K562 (cell line): ENCODE results near the gene FRMPD1. TPM values are rescaled to one million over a fixed set of nuclear protein-coding genes. Genes with fewer than 3 reads are reported as not detected.

ENCODE experiments used
- ATAC-seq: fragments of 200-7000 bp; cut with Tn5 transposase; 3 replicates; pipeline ENCODE4 v1.9.1; 2020; ENCODE audit warnings: moderate library complexity
- BruUV-seq: library from RNA; stranded (reverse); fragments of 400-500 nt; replicated peaks from 2 replicates; lab custom pipeline; 2021; lab: Mats Ljungman, UMichigan
- CTCF ChIA-PET: fragments of 300-600 bp; formaldehyde crosslinking; extraction: SDS; loops from one replicate; lab custom pipeline; 2021; ENCODE audit warnings: low intra/inter-chr PET ratio; lab: Yijun Ruan, JAX
- POLR2A ChIA-PET: fragments of 300-600, 350-650 bp; sonication (Branson Sonifier 250); formaldehyde crosslinking; extraction: SDS; loops from one replicate; lab custom pipeline; 2021; ENCODE audit warnings: antibody characterized with exemption, inconsistent platforms; lab: Yijun Ruan, JAX
- DNase-seq, 4 experiments: peaks; one replicate each; pipeline versions ENCODE4 v3.0.0 to v3.0.0-alpha.2; 2011 to 2018; ENCODE audit warnings: low spot score in 3 of 4, mixed read lengths in 3 of 4; ENCODE audit errors: extremely low read depth in 1 of 4
- FAIRE-seq: peaks from 2 replicates; lab custom pipeline; 2011; peaks lifted over from hg19 to GRCh38; lab: Jason Lieb, UNC
- H2AFZ ChIP-seq: 2 replicates; pipeline ENCODE4 v1.6.0; 2011; ENCODE audit warnings: low read depth, low read length, control low read depth, inconsistent platforms
- H3K27ac ChIP-seq: fragments of 200-600 bp; 3 replicates; pipeline ENCODE4 v1.8.0; 2011; ENCODE audit warnings: low read depth, mild to moderate bottlenecking, control low read depth, inconsistent platforms, low read length, moderate library complexity, mixed read lengths; ENCODE audit errors: extremely low read depth
- H3K27me3 ChIP-seq, 2 experiments: fragments of 300-600 bp in 1 of 2; 2 replicates in 1 of 2; 3 replicates in 1 of 2; pipeline versions ENCODE4 v1.6.0 to v1.8.0; 2011; ENCODE audit warnings: inconsistent platforms in 2 of 2, low read length in 2 of 2, mild to moderate bottlenecking in 1 of 2, mixed read lengths in 1 of 2, moderate library complexity in 1 of 2; ENCODE audit not compliant: control insufficient read depth in 2 of 2, insufficient read depth in 2 of 2
- H3K36me3 ChIP-seq: fragments of 300-600 bp; 3 replicates; pipeline ENCODE4 v1.8.0; 2011; ENCODE audit warnings: mild to moderate bottlenecking, low read length, inconsistent platforms; ENCODE audit not compliant: control insufficient read depth, insufficient read depth
- H3K4me1 ChIP-seq, 2 experiments: fragments of 200-600 bp in 1 of 2; replicated peaks in 1 of 2; 2 replicates in 1 of 2; 3 replicates in 1 of 2; pipeline versions ENCODE4 v1.5.1 to v1.8.0; 2011; ENCODE audit warnings: inconsistent platforms in 2 of 2, low read length in 2 of 2, mild to moderate bottlenecking in 1 of 2, mixed read lengths in 1 of 2, moderate library complexity in 1 of 2; ENCODE audit not compliant: control insufficient read depth in 2 of 2, insufficient read depth in 2 of 2
- H3K4me2 ChIP-seq: 2 replicates; pipeline ENCODE4 v1.6.1; 2011; ENCODE audit warnings: low read length, control low read depth, inconsistent platforms, mixed read lengths; ENCODE audit not compliant: insufficient read depth
- H3K4me3 ChIP-seq: fragments of 200-600 bp; sonication (generic), shearing (Covaris generic); 2 replicates; pipeline ENCODE4 v1.5.1; 2016; ENCODE audit warnings: control low read depth, inconsistent platforms
- H3K79me2 ChIP-seq: fragments of 200-600 bp; 3 replicates; pipeline ENCODE4 v1.8.0; 2011; ENCODE audit warnings: low read length, inconsistent platforms; ENCODE audit not compliant: control insufficient read depth, insufficient read depth
- H3K9ac ChIP-seq, 2 experiments: 2 replicates each; pipeline versions ENCODE4 v1.6.0 to v1.6.1; 2011; ENCODE audit warnings: low read depth in 2 of 2, low read length in 2 of 2, control low read depth in 1 of 2, inconsistent platforms in 1 of 2, mild to moderate bottlenecking in 1 of 2, mixed read lengths in 1 of 2; ENCODE audit not compliant: insufficient read depth in 1 of 2
- H3K9me1 ChIP-seq: one replicate; pipeline ENCODE4 v1.6.0; 2011; ENCODE audit warnings: inconsistent platforms, mild to moderate bottlenecking, low read length, moderate library complexity; ENCODE audit not compliant: control insufficient read depth, insufficient read depth
- H3K9me3 ChIP-seq: replicated peaks from 2 replicates; pipeline ENCODE4 v1.5.1; 2011; ENCODE audit warnings: low read depth, low read length, inconsistent platforms; ENCODE audit not compliant: control insufficient read depth, insufficient read depth
- H4K20me1 ChIP-seq: replicated peaks from 2 replicates; pipeline ENCODE4 v1.6.1; 2011; ENCODE audit warnings: low read length, inconsistent platforms, mixed read lengths; ENCODE audit not compliant: control insufficient read depth, insufficient read depth
- ARID1B ChIP-seq: fragments of 450-650 bp; IDR thresholded peaks from 2 replicates; pipeline ENCODE4 v1.6.1; 2016; ENCODE audit warnings: antibody characterized with exemption, mild to moderate bottlenecking, inconsistent platforms
- CGGBP1 ChIP-seq: fragments of 250-450 bp; sonication (Bioruptor Pico); IDR thresholded peaks from 2 replicates; pipeline ENCODE4 v1.9.0; 2021; ENCODE audit warnings: mild to moderate bottlenecking
- CHAMP1 ChIP-seq: fragments of 450-650 bp; IDR thresholded peaks from 2 replicates; pipeline ENCODE4 v1.6.1; 2016; ENCODE audit warnings: mild to moderate bottlenecking
- HNRNPUL1 ChIP-seq: fragments of 200-400 bp; formaldehyde crosslinking; IDR thresholded peaks from 2 replicates; pipeline ENCODE4 v1.6.1; 2017; ENCODE audit warnings: low read length
- JUN ChIP-seq, 2 experiments: sonication (generic) in 1 of 2; formaldehyde crosslinking in 1 of 2; IDR thresholded peaks; 2 replicates each; pipeline versions ENCODE4 v1.6.1 to v1.8.0; 2012 to 2022; ENCODE audit warnings: borderline replicate concordance in 2 of 2, mild to moderate bottlenecking in 2 of 2, improper control_type of control experiment in 1 of 2, low read depth in 1 of 2, low read length in 1 of 2, missing genetic modification reagents in 1 of 2
- KLF16 ChIP-seq: IDR thresholded peaks from 2 replicates; pipeline ENCODE4 v1.6.1; 2016; ENCODE audit warnings: antibody characterized with exemption
- NCOR1 ChIP-seq: fragments of 450-650 bp; IDR thresholded peaks from 2 replicates; pipeline ENCODE4 v1.6.1; 2016; ENCODE audit warnings: mild to moderate bottlenecking, moderate library complexity
- PBX2 ChIP-seq, 2 experiments: IDR thresholded peaks in 1 of 2; conservative IDR thresholded peaks in 1 of 2; 2 replicates each; pipeline ENCODE4 v1.6.1; 2016; ENCODE audit warnings: low read depth in 2 of 2, mild to moderate bottlenecking in 1 of 2, missing compliant biosample characterization in 1 of 2, missing genetic modification characterization in 1 of 2, moderate library complexity in 1 of 2
- RAD21 ChIP-seq, 2 experiments: fragments of 250-450 bp in 1 of 2; fragments of 450-650 bp in 1 of 2; sonication (Bioruptor Pico) in 1 of 2; formaldehyde crosslinking in 1 of 2; IDR thresholded peaks in 1 of 2; conservative IDR thresholded peaks in 1 of 2; 2 replicates each; pipeline versions ENCODE4 v1.4.0 to v1.8.0; 2020 to 2022; ENCODE audit warnings: mild to moderate bottlenecking in 2 of 2, moderate library complexity in 1 of 2
- SAFB2 ChIP-seq: fragments of 200-400 bp; formaldehyde crosslinking; IDR thresholded peaks from 2 replicates; pipeline ENCODE4 v1.6.1; 2018; ENCODE audit warnings: borderline replicate concordance, low read length, low read depth, moderate library complexity; ENCODE audit not compliant: severe bottlenecking
- TEAD1 ChIP-seq, 2 experiments: fragments of 450-650 bp in 1 of 2; sonication (generic) in 1 of 2; formaldehyde crosslinking; IDR thresholded peaks; 2 replicates each; pipeline versions ENCODE4 v1.4.0 to v1.8.0; 2020 to 2022; ENCODE audit warnings: mild to moderate bottlenecking in 2 of 2, missing genetic modification reagents in 1 of 2
- TEAD4 ChIP-seq, 2 experiments: sonication (generic) in 1 of 2; formaldehyde crosslinking in 1 of 2; IDR thresholded peaks; 2 replicates each; pipeline versions ENCODE4 v1.6.1 to v1.8.0; 2012 to 2022; ENCODE audit warnings: borderline replicate concordance in 1 of 2, inconsistent platforms in 1 of 2, low read length in 1 of 2, mild to moderate bottlenecking in 1 of 2, missing genetic modification reagents in 1 of 2
- TRIM24 ChIP-seq, 2 experiments: fragments of 450-650 bp; IDR thresholded peaks; 2 replicates each; pipeline ENCODE4 v1.6.1; 2016
- WGBS: fragments of 100-300 bp; shearing (Covaris generic); methylation state at CpG from one replicate; pipeline ENCODE4 v1.1.6; 2016; ENCODE audit warnings: low coverage, mixed read lengths; ENCODE audit not compliant: insufficient coverage; ENCODE audit errors: missing lambda C conversion rate; 5-methylcytosine and 5-hydroxymethylcytosine counted together
- in situ Hi-C: fragments of 300-500 bp; cut with MboI; formaldehyde crosslinking; loops from 4 replicates; pipeline ENCODE4 v1.15.0; 2018; ENCODE audit warnings: inconsistent platforms, mixed read lengths
- intact Hi-C: fragments of 100-400 bp; cut with micrococcal nuclease; formaldehyde crosslinking; loops from 2 replicates; pipeline ENCODE4 v1.14.2; 2022
- polyA plus RNA-seq, 8 experiments: library from polyadenylated mRNA; depleted of rRNA in 4 of 8; stranded (reverse) in 5 of 8; unstranded in 3 of 8; fragments of >200 nt; fragmentation: Nextera tagmentation in 2 of 8; fragmentation: Illumina TruSeq in 1 of 8; extraction: Ambion mirVana in 2 of 8; extraction: Trizol in 1 of 8; gene quantifications; 2 replicates each; pipeline versions ENCODE4 v1.2.1 to v1.2.3, GENCODE V29; 2011 to 2014; ENCODE audit warnings: inconsistent platforms in 1 of 8, missing spikeins in 1 of 8
- total RNA-seq, 7 experiments: library from RNA; depleted of rRNA in 6 of 7; stranded (reverse); fragments of >200 nt in 6 of 7; fragmentation: Illumina TruSeq in 2 of 7; extraction: Trizol in 2 of 7; gene quantifications; 2 replicates each; pipeline versions ENCODE4 v1.2.1 to v1.2.3, GENCODE V29; 2011 to 2021; ENCODE audit warnings: low replicate concordance in 1 of 7

The FRMPD1 gene
- total and polyA plus RNA-seq, 9 of the 15 experiments (the other 6 are each of a cell fraction or from before 2014, with no cell fraction given) = not detected

- TF ChIP-seq CGGBP1 (CRISPR knock-in tag) = no peak
- no peak for TF ChIP-seq JUN (IDR thresholded peaks at IDR 0.05; ENCODE audit: borderline replicate concordance, low read depth, low read length)
- no peak for TF ChIP-seq JUN (CRISPR knock-in tag; IDR thresholded peaks at IDR 0.05; ENCODE audit: borderline replicate concordance)
- TF ChIP-seq, all 486 proteins: peak for 0
Observed at GRCh38 chr9:37677435-37677834, 26.7 kb downstream of the FRMPD1 start (continued).

- no peak overlapping the region for H3K9ac ChIP-seq
- intact Hi-C loops = no loop called here
- no peak overlapping the region for H3K4me3 ChIP-seq
- BruUV-seq = no TSS peak
- POLR2A ChIA-PET = interaction anchor here (0.7 kb wide), 1 partner anchor 10 kb away, joined by 3 read pairs; no protein-coding TSS in a partner anchor
- peaks cover 10% of the 10 kb centered on the region; the same call in 1 of the 2 replicates for H4K20me1 ChIP-seq
- no peak overlapping the region for H2AFZ ChIP-seq
- ATAC-seq (peak; percentile 85), FAIRE-seq (no peak), DNase-seq (peak; percentile 55 to 76 (median 62))
- peaks cover 5% of the 10 kb centered on the region for H3K9me1 ChIP-seq
- no peaks in the 10 kb centered on the region for H3K36me3 ChIP-seq
- H3K4me2 ChIP-seq = no peak overlapping the region
- CTCF ChIA-PET = no interaction called here
- WGBS = 0% methylated on average over 1 of the region's 1 CpG
- in situ Hi-C loops = no loop called here
- H3K4me1 ChIP-seq = peaks cover 3 to 5% of the 10 kb centered on the region in 2 experiments; a peak in 2 of 5 replicates
- no peaks in the 10 kb centered on the region for H3K79me2 ChIP-seq
- H3K27ac ChIP-seq = no peak overlapping the region
- H3K9me3 ChIP-seq = no peaks in the 10 kb centered on the region
- H3K27me3 ChIP-seq = peaks cover 43 to 54% of the 10 kb centered on the region in 2 experiments
- no peak for TF ChIP-seq SAFB2
- peak; percentile 64 for TF ChIP-seq NCOR1
- TF ChIP-seq ARID1B = peak; percentile 83
- 0 out of 4 replicates have a peak, but pooled peaks of 1 of the 2 experiments have one; percentile 34 for TF ChIP-seq TRIM24 (IDR thresholded peaks at IDR 0.05)
- TF ChIP-seq TEAD4 (IDR thresholded peaks at IDR 0.05; ENCODE audit: low read length) = peak; percentile 73
- TF ChIP-seq TEAD4 (CRISPR knock-in tag; IDR thresholded peaks at IDR 0.05; ENCODE audit: borderline replicate concordance) = no peak
- 0 out of 2 replicates have a peak, but pooled peaks have one; percentile 61 for TF ChIP-seq KLF16
- no peak for TF ChIP-seq CHAMP1
- TF ChIP-seq RAD21 (CRISPR knock-in tag; conservative IDR thresholded peaks at IDR 0.05 in 1 of 2, IDR thresholded peaks at IDR 0.05 in 1 of 2) = peak in 1 of 2 experiments; percentile 34; a peak in 3 of 4 replicates
- TF ChIP-seq TEAD1 (CRISPR knock-in tag; IDR thresholded peaks at IDR 0.05) = 0 out of 4 replicates have a peak, but pooled peaks of 1 of the 2 experiments have one; percentile 16
- no peak for TF ChIP-seq HNRNPUL1
- no peak for TF ChIP-seq PBX2 (CRISPR knock-in tag; IDR thresholded peaks at IDR 0.05; ENCODE audit: low read depth)
- peak; percentile 38; the same call in 1 of the 2 replicates for TF ChIP-seq PBX2 (tag; conservative IDR thresholded peaks at IDR 0.05; ENCODE audit: low read depth)
Observed at GRCh38 chr9:37678789-37679273, 28.1 kb downstream of the FRMPD1 start.
